Stimulated activated CD4-positive, alpha-beta T cell treated with anti-CD3 and anti-CD28 coated beads, TNF-alpha, amount 100 ng/mL, for 1 hour (primary cell): Measurements from ENCODE around the gene XRCC5.

ENCODE experiments used
- DNase-seq, 3 donors: peaks; one replicate each; pipeline ENCODE4 v3.0.0-alpha.2; 2020; ENCODE audit warnings: low read depth in 3 of 3, low spot score in 1 of 3

XRCC5 gene

GRCh38 chr2:216222650-216223352, 113.7 kb downstream of the XRCC5 start:
- DNase-seq = no peak

- DNase-seq = no peak
Observed at GRCh38 chr2:216224388-216224787, 115.2 kb downstream of the XRCC5 start.

- no peak for DNase-seq
Observed at GRCh38 chr2:216229277-216229914, 120.2 kb downstream of the XRCC5 start.

GRCh38 chr2:216231867-216232266, 122.7 kb downstream of the XRCC5 start:
- DNase-seq = no peak

- no peak for DNase-seq
Observed at GRCh38 chr2:216232721-216233120, 123.6 kb downstream of the XRCC5 start.

GRCh38 chr2:216233281-216233995, 124.3 kb downstream of the XRCC5 start:
- DNase-seq = no peak

GRCh38 chr2:216234106-216234505, 125.0 kb downstream of the XRCC5 start:
- DNase-seq = no peak

- DNase-seq = no peak
Observed at GRCh38 chr2:216235462-216235861, 126.3 kb downstream of the XRCC5 start.

- no peak for DNase-seq
Observed at GRCh38 chr2:216235896-216236295, 126.7 kb downstream of the XRCC5 start.

GRCh38 chr2:216236486-216236885, 127.3 kb downstream of the XRCC5 start:
- DNase-seq = no peak

- no peak for DNase-seq
Observed at GRCh38 chr2:216242365-216242764, 133.2 kb downstream of the XRCC5 start.

GRCh38 chr2:216243026-216243425, 133.9 kb downstream of the XRCC5 start:
- DNase-seq = no peak

GRCh38 chr2:216245391-216245975, 136.3 kb downstream of the XRCC5 start:
- DNase-seq = no peak

- DNase-seq = no peak
Observed at GRCh38 chr2:216246766-216247165, 137.6 kb downstream of the XRCC5 start.
